HG02970 (cell line): ENCODE data around the gene ELAC1.
"Not testable (repeated sequence)": the region's sequence is repeated elsewhere in the genome, so short reads cannot be mapped to it uniquely, and the experiment has no call there.

Source experiments
- ATAC-seq: cut with Tn5 transposase; IDR thresholded peaks from one replicate; pipeline ENCODE4 v1.9.1; 2021; ENCODE audit warnings: mild to moderate bottlenecking, moderate library complexity, moderate number of reproducible peaks; ENCODE audit not compliant: unreplicated experiment, low FRiP score

Gene ELAC1, protein sequence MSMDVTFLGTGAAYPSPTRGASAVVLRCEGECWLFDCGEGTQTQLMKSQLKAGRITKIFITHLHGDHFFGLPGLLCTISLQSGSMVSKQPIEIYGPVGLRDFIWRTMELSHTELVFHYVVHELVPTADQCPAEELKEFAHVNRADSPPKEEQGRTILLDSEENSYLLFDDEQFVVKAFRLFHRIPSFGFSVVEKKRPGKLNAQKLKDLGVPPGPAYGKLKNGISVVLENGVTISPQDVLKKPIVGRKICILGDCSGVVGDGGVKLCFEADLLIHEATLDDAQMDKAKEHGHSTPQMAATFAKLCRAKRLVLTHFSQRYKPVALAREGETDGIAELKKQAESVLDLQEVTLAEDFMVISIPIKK

DNA sequence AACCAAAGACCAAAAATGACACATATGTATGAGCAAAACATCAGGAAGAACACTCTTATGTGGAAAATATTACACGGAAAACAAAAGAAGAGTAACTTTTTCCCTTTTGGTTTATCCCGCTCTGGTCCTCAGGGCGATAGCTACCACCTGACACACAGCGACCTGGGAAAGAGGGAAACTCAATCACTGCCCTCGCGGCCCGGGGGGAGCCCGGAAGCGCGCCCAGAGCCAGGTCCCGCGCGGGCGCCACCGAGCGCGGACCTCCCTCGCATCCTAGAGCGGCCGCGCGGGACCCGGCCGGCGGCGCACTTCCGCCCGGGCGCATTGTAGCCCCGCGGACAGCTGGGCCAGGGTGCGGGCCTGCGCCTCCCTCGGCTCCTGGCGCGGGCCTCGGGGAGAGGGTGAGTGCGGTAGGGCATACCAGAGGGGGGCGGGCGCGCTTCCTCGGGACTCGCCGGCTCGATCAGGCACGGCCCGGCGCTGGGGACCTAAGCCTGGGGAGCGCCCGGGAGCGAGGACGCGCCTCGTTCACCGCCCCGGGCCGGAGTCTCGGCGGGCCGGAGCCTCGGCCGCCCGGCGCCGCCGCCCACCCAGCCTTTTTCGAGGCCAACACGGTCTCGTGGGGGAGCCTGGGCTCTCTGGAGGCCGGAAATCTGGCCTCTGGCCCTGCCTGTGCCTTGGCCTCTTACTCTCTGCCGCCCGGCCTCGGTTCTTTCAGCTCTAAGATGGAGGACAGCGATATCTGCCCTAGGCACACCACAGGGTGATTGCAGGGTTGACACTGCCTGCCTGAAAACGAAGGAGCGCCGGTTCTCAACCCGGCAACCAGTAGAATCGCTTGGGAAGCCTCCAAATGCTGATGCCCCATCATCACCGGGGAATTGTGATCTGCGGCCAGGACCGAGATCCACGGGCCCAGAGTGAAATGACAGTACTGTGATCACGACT is at the start of gene ELAC1:
ELAC1 (plus strand) TSS at position 327 of the 948 bp plus-strand sequence. CDS start 6,365 bp downstream, outside the sequence.
- peak; percentile 96 for ATAC-seq

DNA sequence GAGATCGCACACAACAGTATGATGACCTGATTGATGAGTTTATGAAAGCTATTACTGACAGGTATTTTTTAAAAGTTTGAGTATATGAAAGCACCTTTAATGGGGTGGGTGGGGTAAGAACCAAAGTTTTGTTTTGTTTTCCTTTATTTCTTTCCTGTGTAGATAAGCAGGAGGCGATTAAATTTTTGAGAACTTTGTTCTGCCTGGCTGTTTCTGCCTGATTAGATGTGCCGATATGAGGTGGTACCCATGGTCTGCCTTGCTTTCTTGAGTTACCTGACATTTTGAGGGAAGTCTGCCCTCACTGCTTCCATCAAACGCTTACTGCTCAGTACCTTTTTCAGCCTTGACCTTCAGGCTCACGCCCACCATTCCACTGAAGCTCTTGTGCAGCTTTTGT is 49.7 kb upstream of the ELAC1 start:
- no peak for ATAC-seq

DNA sequence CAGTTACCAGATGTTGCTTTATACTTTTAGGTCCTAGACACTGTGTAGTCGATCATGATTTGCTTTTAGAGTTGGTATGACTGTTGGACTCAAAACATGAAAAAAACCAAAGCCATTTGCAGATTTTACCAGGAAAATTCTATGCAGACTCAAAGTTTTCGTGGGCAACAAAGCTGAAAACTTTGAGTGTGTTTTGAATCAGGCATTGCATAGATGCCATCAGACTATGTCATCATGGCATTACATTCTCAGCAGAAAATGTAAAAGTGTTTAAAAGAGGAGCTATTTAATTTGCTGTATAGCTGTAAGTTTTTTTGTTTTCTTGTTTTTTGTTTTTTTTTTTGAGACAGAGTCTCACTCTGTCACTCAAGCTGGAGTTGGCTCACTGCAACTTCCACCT is 43.5 kb upstream of the ELAC1 start:
- ATAC-seq = no peak

DNA sequence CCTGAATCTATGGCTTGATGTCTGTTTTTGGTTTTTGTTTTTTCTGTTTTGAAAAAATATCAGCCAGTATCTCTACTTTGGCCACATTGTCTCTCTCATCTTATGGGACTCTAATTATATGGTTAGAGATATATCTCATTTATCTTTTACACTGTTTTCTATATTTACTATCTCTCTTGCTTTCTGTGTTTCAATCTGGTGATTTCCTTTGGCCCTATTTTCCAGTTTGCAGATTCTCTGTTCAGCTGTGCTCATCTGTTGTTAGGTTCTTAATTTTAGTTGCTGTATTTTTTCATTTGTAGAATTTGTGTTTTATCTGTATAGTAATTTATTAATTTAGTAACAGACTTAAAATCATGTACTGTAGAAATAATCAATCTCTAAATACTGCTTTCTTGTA is 41.3 kb upstream of the ELAC1 start:
- no peak for ATAC-seq

DNA sequence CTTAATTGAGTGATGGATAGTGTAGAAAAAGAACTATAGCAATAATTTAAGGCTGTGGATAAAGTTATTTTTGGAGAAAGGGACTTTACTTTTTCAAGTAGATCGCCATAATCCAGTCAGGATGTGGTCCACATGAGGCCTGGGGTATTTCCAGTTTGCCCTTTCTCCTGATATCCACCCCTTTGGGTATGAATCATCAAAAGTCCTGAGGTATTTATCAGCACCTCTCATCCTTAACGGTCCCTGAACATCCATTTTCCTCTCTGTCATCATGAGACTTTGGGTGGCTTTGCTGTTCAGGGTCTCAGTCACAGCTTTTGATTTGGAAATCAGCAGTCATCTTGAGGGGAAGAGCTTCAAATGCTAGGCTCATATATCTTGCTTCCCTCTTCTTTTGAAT is 39.3 kb upstream of the ELAC1 start:
- no peak for ATAC-seq

DNA sequence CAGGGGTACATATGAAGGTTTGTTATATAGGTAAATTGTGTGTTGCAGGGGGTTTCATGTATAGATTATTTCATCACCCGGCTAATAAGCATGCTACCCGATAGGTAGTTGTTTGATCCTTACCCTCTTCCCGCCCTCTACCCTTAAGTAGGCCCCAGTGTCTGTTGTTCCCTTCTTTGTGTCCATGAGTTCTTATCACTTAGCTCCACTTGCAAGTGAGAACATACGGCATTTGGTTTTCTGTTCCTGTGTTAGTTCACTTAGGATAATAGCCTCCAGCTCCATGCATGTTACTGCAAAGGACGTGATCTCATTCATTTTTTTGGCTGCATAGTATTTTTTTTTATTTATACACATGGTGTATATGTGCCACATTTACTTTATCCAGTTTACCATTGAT is 34.2 kb upstream of the ELAC1 start:
- no peak for ATAC-seq

DNA sequence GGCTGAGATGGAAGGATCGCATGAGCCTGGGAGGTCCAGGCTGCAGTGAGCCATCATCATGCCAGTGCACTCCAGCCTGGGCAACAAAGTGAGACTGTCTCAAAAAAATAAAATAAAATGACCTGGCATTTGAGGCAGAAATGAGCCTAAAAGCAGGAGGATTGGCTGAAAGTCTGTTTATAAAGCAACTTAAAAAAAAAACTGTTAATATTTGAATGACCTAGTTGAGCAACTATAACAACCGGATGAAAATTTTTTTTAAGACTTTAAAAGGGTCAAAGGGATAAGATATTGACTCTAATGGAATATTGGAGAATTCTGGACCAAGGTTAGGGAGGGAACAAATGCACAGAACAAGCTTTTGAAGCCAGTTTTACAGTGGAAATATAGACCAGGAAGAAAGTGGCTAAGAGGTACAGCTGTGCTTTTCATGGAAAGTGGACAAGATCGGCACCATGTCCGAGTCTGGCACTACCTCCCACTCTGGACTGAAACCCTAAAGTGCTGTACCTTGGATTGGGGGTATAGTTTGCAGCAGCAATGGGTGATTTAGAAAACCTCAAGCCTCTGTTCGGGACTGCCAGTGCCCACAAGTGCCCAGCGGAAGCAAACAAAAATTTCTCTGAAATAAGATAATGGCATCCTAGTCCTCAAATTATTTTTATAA is 33.2 kb upstream of the ELAC1 start:
- ATAC-seq = no peak

DNA sequence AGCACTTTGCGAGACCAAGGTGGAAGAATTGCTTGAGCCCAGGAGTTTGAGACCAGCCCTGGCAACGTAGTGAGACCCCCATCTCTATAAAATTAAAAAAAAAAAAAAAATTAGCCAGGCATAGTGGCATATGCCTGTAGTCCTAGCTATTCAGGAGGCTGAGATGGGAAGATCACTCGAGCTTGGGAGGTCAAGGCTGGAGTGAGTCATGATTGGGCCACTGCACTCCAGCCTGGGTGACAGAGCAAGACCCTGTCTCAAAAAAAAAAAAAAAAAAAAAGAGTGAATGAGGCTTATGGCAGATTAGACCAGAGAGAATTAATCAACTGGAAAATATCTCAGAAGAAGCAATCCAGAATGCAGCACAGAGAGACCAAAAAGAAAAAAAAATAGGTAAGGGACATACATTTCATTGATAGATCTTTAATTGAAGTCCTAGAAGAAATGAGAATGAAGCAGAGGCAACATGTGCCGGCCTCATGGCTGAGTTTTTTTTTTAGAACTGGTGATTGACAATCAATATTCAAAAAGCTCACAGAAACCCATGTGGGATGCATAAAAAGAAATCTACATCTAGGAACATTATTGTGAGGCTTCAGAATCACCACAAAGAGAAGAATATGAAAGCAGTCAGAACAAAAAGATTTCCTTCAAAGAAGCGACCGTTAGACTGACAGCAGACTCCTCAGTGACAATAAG is 32.2 kb upstream of the ELAC1 start:
- ATAC-seq = no peak

DNA sequence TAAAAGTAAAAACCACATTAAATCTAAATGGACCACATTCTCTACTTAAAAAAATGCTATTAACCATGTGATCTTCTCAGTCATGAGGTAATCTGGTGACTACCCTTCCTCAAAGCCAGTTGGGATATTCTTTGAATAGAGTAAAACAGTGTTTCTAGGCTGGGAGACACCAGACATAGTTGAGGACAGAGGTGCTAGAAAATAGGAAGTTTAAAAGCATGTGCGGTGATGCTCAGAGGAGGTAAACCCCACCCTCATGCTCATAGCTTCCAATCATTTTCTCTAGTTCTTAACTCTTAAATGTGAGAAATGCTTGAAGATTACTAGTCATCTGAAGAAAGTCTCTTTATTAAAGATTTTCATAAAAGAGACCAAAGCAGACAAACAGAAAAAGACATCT is 30.7 kb upstream of the ELAC1 start:
- ATAC-seq = no peak

DNA sequence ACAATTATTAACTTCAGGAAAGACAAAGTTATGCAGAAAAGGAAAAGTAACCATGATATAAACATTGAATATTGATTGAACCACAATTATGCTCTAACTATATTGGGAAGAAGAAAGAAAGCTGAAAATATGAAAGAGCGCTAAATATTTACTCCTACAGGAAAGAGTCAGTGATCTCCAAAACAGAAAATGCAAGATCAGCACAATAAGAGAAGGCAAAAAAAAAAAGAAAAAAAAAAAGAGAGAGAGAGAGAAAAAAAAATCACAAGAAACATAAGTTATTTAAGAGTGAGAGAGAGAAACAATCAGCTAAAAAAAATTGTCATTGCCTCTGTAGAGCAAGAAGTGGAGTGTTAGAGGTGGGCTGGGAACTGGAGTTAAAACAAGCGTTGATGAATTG is 28.9 kb upstream of the ELAC1 start:
- ATAC-seq = no peak

DNA sequence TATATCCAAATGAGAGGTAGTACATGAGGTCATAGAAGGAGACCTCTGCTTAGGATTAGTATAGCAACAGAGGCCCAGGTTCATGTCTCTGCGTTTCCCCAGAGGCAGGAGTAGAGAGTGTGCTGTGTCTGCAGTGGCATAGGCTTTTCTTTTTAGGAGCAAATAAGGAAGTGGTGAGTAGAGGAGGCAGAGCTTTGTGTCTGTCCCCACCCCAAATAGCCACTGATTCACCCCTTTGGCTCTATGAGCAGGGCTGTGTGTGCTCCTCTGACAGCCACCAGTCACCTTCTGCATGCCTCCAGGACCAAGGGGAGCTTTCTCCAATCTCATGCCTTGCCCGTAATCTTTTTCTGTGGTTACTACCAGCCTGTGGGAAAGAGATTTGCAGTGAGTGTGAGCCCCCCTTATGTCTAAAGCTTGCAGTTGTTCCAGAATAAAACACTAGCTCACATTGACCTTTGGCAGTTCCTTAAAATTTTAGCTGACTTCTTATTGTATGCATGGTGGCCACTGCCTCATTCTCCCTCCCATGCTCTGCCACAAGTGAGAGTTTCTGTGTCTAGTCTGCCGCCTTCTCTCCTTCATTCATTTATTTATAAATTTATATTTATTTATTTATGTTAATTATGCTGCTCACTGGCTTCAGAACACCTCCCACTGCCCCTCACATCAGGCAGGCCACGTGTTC is 23.5 kb upstream of the ELAC1 start:
- no peak for ATAC-seq

DNA sequence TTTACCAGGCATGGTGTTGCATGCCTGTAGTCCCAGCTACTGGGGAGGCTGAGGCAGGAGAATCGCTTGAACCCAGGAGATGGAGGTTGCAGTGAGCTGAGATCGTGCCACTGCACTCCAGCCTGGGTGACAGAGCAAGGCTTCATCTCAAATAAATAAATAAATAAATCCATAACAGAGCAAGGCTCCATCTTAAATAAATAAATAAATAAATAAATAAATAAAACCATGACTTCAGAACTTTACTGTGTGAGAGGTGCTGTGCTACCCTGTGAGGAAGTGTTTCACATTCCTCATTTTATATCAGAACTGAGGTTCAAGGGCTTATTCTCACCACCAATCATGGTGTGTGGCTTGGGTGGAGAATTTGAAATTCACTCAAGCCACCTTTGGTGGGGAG is 21.9 kb upstream of the ELAC1 start:
- ATAC-seq = not testable (repeated sequence)

DNA sequence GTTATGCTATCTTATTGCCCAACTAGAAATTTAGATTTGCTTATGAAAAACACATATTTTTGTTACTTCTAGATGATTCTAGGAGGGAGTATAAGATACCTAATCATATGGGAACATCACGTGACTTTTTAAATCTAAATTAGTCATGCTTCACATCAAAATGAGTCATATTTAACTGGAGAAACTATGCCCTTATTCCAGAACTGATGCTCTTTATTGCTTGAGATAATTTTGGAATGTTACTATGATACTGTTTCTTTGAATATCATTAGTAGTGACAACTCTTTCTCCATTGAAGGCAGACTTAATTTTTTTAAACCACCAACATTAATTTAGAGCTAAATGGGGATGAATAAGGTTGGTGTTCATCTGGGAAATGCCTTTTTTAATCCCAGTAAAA is 19.9 kb upstream of the ELAC1 start:
- ATAC-seq = no peak

DNA sequence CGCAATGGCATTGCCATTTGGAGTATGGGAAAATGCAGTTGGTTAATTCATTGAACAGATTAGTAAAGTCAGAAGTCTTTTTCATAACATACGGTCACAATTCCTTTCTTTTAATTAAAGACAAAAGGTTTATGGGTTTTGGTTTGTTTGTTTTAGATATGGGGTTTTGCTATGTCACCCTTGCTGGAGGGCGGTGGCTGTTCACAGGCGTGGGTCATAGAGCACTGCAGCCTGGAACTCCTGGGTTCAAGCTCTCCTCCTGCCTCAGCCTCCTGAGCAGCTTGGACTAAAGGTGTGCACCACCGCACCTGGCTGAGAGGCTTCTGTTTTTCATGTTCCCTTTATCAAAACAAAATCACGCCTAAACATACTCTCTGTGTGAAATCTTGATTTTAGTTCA is 18.7 kb upstream of the ELAC1 start:
- no peak for ATAC-seq

DNA sequence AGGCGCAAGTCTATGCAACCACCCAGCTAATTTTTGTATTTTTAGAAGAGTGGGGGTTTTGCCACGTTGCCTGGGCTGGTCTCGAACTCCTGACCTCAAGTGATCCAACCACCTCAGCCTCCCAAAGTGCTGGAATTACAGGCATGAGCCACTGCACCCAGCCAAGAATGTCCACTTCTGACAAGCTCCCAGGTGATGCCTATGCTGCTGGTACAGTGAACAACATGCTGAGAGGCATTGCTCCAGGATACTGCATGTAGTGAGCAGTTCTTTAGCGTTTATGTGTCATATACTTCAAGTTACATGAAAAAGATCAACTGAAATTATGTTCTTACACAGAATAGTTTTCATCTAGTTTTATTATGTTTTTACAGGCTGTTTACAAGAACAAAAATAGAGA is 17.2 kb upstream of the ELAC1 start:
- no peak for ATAC-seq

DNA sequence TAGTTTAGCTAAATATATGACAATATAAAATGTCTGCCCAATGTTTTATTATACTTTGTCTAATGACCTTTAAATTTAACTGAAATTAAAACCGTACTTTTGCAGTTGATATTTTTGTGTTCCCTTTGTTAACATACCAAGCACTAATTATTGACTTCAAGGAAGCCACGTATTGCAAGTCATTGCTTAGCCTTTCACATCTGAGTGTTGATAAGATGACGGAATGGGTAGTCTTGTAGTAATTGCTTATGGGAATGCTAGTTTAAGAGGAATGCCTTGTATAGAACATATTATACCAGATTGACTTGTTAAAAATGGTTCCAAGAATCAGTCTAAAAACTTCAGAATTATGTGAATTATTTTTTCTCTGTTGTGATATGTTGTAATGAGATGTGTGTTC is 14.0 kb upstream of the ELAC1 start:
- no peak for ATAC-seq

DNA sequence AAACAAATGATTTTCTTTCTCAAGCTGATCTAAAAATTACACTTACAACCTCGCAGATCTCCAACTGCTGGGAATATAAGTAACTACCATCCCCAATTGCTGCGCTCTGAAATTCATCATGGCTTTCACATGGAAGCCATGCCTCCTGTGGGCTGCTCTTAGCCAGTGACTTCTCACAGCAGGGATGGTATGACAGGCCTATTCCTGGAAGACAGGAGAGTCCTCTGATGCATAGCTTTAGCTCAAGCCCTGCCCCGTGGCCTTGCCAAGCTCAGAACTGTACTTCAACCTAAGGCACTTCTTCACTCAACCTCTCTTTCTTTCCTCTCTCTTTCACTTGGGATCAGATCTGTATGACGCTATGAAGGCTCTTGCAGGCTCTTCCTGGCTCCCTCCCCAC is 12.6 kb upstream of the ELAC1 start:
- ATAC-seq = no peak

DNA sequence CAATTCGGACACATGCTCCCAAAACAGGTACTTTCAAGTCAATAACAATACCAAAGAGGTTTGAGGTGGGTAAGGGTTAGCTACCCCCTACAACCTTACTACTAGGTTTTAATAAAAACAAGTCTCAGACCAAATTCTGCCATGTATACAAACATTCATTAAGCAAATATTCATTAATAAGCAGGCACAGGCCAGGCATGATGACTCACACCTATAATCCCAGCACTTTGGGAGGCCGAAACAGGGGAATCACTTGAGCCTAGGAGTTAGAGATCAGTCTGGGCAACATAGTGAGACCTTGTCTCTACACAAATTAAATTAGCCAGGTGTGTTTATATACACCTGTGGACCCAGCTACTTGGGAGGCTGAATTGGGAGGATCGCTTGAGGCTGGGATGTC is 11.7 kb upstream of the ELAC1 start:
- no peak for ATAC-seq

DNA sequence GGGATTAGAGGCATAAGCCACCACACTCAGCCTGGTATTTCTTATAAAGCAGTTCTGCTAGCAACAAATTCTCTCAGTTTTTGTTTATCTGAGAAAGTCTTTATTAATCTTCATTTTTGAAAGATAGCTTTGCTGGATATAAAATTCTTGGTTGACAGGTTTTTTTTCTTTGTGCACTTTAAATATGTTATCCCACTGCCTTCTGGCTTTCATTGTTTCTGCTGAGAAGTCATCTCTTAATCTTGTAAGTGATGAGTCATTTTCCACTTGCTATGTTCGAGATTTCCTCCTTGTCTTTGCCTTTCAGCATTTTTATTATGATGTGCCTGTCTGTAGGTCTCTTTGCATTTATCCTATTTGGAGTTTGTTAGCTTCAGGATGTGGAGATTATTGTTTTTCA is 5.9 kb upstream of the ELAC1 start:
- no peak for ATAC-seq

DNA sequence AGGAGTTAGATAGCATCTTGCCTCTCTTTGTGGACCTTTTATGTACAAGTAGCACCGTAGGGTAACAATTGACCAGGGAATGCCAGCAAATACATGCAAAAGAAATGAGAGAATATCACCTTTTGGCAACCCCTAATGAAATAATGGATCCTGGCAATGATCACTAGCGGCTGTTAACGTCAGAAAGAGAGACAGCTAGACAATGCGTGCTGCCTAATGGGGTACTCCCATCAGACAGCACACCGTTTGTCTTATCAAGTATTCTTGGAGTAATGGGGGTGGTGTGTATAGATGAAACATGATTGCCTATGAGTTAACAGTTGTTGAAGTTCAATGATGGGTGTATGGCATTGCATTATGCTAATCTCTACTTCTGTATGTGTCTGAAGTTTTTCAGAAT is 1.6 kb downstream of the ELAC1 start:
- ATAC-seq = no peak
